ENCODE measurements around the gene CTTNBP2. TPM values are rescaled to one million over a fixed set of nuclear protein-coding genes. Genes with fewer than 3 reads are reported as not detected.

CTTNBP2 gene
- total RNA-seq, 1 donor from 2014 or later: 0.18 TPM

DNA sequence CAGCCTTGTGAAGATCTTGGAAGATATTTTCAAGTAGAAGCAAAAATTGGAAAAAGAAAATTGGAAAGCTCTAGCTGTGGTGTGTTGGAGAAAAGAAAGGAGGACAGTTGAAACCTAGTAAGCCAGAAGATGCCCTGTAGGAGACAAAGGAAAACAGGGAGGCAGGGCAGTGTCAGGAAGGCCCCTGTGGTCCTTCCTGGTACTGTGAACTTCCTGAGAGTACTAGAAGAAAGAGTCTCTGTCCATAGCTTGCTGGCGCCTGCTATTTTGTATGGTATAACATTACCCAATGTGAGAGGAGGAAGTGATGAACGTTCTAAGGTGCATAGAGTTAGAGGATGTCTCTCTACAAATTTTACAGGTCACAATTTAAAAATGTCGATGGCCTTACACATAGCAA lies 183.1 kb downstream of the CTTNBP2 start:
- DNase-seq (no peak), ATAC-seq (ENCODE audit: low read depth) (no peak)
- intact Hi-C loops (cut with micrococcal nuclease): no loop called here
- Mint-ChIP-seq H3K9me3 (no peaks in the 10 kb centered on the region), H3K4me3 (no peak overlapping the region), H3K36me3 (ENCODE audit: low read depth) (no peaks in the 10 kb centered on the region), H3K27me3 (no peaks in the 10 kb centered on the region), H3K4me1 (no peaks in the 10 kb centered on the region), H3K27ac (no peak overlapping the region)
- ChIA-PET CTCF (no interaction called here), POLR2A (no interaction called here)
- TF ChIP-seq, protein P1, sequence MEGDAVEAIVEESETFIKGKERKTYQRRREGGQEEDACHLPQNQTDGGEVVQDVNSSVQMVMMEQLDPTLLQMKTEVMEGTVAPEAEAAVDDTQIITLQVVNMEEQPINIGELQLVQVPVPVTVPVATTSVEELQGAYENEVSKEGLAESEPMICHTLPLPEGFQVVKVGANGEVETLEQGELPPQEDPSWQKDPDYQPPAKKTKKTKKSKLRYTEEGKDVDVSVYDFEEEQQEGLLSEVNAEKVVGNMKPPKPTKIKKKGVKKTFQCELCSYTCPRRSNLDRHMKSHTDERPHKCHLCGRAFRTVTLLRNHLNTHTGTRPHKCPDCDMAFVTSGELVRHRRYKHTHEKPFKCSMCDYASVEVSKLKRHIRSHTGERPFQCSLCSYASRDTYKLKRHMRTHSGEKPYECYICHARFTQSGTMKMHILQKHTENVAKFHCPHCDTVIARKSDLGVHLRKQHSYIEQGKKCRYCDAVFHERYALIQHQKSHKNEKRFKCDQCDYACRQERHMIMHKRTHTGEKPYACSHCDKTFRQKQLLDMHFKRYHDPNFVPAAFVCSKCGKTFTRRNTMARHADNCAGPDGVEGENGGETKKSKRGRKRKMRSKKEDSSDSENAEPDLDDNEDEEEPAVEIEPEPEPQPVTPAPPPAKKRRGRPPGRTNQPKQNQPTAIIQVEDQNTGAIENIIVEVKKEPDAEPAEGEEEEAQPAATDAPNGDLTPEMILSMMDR (IDR thresholded peaks at IDR 0.05): no peak

DNA sequence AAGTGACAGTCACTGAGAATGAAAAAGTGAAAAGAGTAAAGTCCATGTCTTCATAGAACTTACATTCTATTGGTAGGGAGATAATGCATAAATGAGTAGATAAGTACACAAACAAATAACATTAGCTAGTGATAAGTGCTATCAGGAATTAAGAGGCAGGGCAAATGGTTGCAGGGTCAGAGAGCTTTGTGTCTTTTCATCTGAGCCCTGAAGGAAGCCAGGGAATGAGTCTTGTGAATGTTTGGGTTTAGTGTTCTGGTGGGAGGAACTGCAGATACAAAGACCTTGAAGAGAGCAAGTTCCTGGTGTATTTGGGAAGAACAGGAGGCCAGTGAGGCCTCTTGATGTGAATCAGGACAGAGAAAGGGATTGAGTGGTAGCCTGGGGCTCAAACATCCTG lies 183.8 kb downstream of the CTTNBP2 start:
- POLR2A ChIA-PET: no interaction called here

DNA sequence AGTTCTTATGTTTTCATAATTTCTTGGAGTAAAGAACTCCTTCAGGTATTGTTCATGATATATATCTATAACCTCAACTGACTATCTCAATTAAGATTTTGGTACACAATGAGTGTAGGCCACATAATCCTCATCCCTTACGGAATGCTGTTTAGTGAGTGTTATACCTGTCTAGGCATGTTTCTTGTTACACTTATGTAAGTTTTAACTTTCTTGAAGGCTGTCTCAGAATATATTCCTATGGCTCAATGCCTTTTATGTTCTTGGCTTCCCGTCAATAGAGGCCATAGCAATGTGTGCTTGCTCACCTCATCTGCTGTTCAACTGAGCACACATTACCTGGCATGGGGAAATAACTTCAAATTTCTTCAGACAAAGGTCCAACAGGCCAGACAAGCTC lies 185.1 kb downstream of the CTTNBP2 start:
- intact Hi-C loops (cut with micrococcal nuclease): no loop called here
- no peak for DNase-seq
- Mint-ChIP-seq H3K27ac (no peak overlapping the region), H3K4me3 (no peak overlapping the region), H3K4me1 (no peaks in the 10 kb centered on the region), H3K9me3 (no peaks in the 10 kb centered on the region), H3K36me3 (ENCODE audit: low read depth) (no peaks in the 10 kb centered on the region), H3K27me3 (no peaks in the 10 kb centered on the region)
- TF ChIP-seq, protein P1 (IDR thresholded peaks at IDR 0.05): no peak
- POLR2A ChIA-PET: no interaction called here
- CTCF ChIA-PET: no interaction called here
- ATAC-seq (ENCODE audit: low read depth): no peak

More for the DNA sequence above, 183.8 kb downstream of the CTTNBP2 start:
- ATAC-seq (ENCODE audit: low read depth) (no peak), DNase-seq (no peak)
- no peaks in the 10 kb centered on the region for H3K9me3 Mint-ChIP-seq
- intact Hi-C loops (cut with micrococcal nuclease): no loop called here
- no peaks in the 10 kb centered on the region for H3K36me3 Mint-ChIP-seq (ENCODE audit: low read depth)
- CTCF ChIA-PET: no interaction called here
- H3K27me3 Mint-ChIP-seq: no peaks in the 10 kb centered on the region
- TF ChIP-seq, protein P1 (IDR thresholded peaks at IDR 0.05): no peak
- H3K4me1 Mint-ChIP-seq: no peaks in the 10 kb centered on the region
- no peak overlapping the region for H3K4me3 Mint-ChIP-seq
- no peak overlapping the region for H3K27ac Mint-ChIP-seq

GRCh38 chr7:117686311-117686935 lies 186.8 kb downstream of the CTTNBP2 start:
- Mint-ChIP-seq H3K4me1 (no peaks in the 10 kb centered on the region), H3K27ac (no peak overlapping the region), H3K27me3 (no peaks in the 10 kb centered on the region), H3K9me3 (no peaks in the 10 kb centered on the region), H3K36me3 (ENCODE audit: low read depth) (no peaks in the 10 kb centered on the region), H3K4me3 (no peak overlapping the region)
- no peak for DNase-seq
- ATAC-seq (ENCODE audit: low read depth): no peak
- intact Hi-C loops (cut with micrococcal nuclease): no loop called here
- ChIA-PET POLR2A (no interaction called here), CTCF (no interaction called here)
- TF ChIP-seq, protein P1 (IDR thresholded peaks at IDR 0.05): no peak

DNA sequence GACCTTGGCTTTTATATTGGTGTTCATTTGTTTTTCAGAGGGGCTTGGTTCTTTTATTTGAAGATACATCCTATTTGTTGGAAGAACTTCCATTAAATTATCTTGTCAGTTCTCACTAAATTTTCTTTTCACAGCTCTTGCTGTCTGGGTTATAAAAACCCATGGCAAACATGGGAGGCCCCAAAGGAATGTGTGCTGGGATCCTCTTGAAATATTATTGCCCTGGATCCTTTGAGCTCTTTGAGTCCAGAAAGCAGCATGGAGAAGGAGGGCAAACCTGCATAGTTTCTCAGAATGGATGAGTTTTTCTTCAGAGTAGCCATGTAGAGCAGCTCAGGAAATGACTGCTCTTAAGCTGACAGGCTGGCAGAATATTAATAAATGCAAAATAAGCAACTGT lies 187.4 kb downstream of the CTTNBP2 start:
- Mint-ChIP-seq H3K4me3 (no peak overlapping the region), H3K27ac (no peak overlapping the region), H3K9me3 (no peaks in the 10 kb centered on the region), H3K4me1 (no peaks in the 10 kb centered on the region), H3K27me3 (no peaks in the 10 kb centered on the region), H3K36me3 (ENCODE audit: low read depth) (no peaks in the 10 kb centered on the region)
- DNase-seq (no peak), ATAC-seq (ENCODE audit: low read depth) (no peak)
- ChIA-PET CTCF (no interaction called here), POLR2A (no interaction called here)
- intact Hi-C loops (cut with micrococcal nuclease): no loop called here
- TF ChIP-seq, protein P1 (IDR thresholded peaks at IDR 0.05): no peak

Measured in activated B cell treated with CpG ODN at 0.5 μM for 24 hours (primary cell).